ENCODE data around the gene SHCBP1.
"Not testable (repeated sequence)": the region's sequence is repeated elsewhere in the genome, so short reads cannot be mapped to it uniquely, and the experiment has no call there.

Gene SHCBP1

GRCh38 chr16:46621006-46621933 lies at the start of gene SHCBP1:
Gene SHCBP1 (minus strand): TSS chr16:46621379. CDS start chr16:46621359, 20 bp downstream.
- DNase-seq, result peak; percentile 63

GRCh38 chr16:46662123-46662522 lies 40.9 kb upstream of the SHCBP1 start:
- no peak for DNase-seq

GRCh38 chr16:46658925-46659324 lies 37.7 kb upstream of the SHCBP1 start:
- DNase-seq, result no peak

GRCh38 chr16:46651305-46651704 lies 30.1 kb upstream of the SHCBP1 start:
- no peak for DNase-seq

GRCh38 chr16:46650254-46650623 lies 29.1 kb upstream of the SHCBP1 start:
- DNase-seq, result no peak

- no peak for DNase-seq
Measured at GRCh38 chr16:46649588-46650253, 28.5 kb upstream of the SHCBP1 start.

GRCh38 chr16:46648656-46649055 lies 27.5 kb upstream of the SHCBP1 start:
- DNase-seq, result no peak

GRCh38 chr16:46638947-46639925 lies 18.1 kb upstream of the SHCBP1 start:
- no peak for DNase-seq

- DNase-seq, result no peak
Measured at GRCh38 chr16:46632778-46633733, 11.9 kb upstream of the SHCBP1 start.

- no peak for DNase-seq
Measured at GRCh38 chr16:46629331-46630219, 8.4 kb upstream of the SHCBP1 start.

GRCh38 chr16:46627746-46628145 lies 6.6 kb upstream of the SHCBP1 start:
- DNase-seq, result no peak

- not testable (repeated sequence) for DNase-seq
Measured at GRCh38 chr16:46626681-46627080, 5.5 kb upstream of the SHCBP1 start.

GRCh38 chr16:46624862-46625261 lies 3.7 kb upstream of the SHCBP1 start:
- not testable (repeated sequence) for DNase-seq

GRCh38 chr16:46623707-46624106 lies 2.5 kb upstream of the SHCBP1 start:
- DNase-seq, result not testable (repeated sequence)

GRCh38 chr16:46623246-46623645 lies 2.1 kb upstream of the SHCBP1 start:
- DNase-seq, result not testable (repeated sequence)

- no peak for DNase-seq
Measured at GRCh38 chr16:46621934-46622676, 926 bp upstream of the SHCBP1 start.

- DNase-seq, result no peak
Measured at GRCh38 chr16:46620266-46621005, 743 bp downstream of the SHCBP1 start.

- no peak for DNase-seq
Measured at GRCh38 chr16:46618516-46618915, 2.7 kb downstream of the SHCBP1 start.

- DNase-seq, result no peak
Measured at GRCh38 chr16:46614006-46614405, 7.2 kb downstream of the SHCBP1 start.
